Sigmoid colon (tissue), 7 donors: ENCODE measurements around the gene PRSS38. TPM values are rescaled to one million over a fixed set of nuclear protein-coding genes. Genes with fewer than 3 reads are reported as not detected.

Experiments used
- DNase-seq: peaks from one replicate; pipeline ENCODE4 v3.0.0-alpha.2; 2019
- H3K27ac ChIP-seq, 4 donors: fragments of 200-600 bp; sonication (generic); one replicate each; pipeline ENCODE4 v1.5.1; 2016 to 2019; ENCODE audit warnings: mild to moderate bottlenecking in 1 of 4
- H3K27me3 ChIP-seq, 3 donors: fragments of 200-600 bp; sonication (generic); one replicate each; pipeline ENCODE4 v1.5.1; 2019; ENCODE audit warnings: mild to moderate bottlenecking in 1 of 3
- H3K36me3 ChIP-seq, 4 donors: fragments of 200-600 bp; sonication (generic); one replicate each; pipeline ENCODE4 v1.5.1; 2016 to 2019
- H3K4me1 ChIP-seq, 4 donors: fragments of 200-600 bp; sonication (generic); one replicate each; pipeline ENCODE4 v1.5.1; 2017 to 2019
- H3K4me3 ChIP-seq, 4 donors: fragments of 200-600 bp; sonication (generic); one replicate each; pipeline ENCODE4 v1.5.1; 2017 to 2019; ENCODE audit warnings: mild to moderate bottlenecking in 2 of 4, moderate library complexity in 1 of 4
- H3K9me3 ChIP-seq, 4 donors: fragments of 200-600 bp in 3 of 4; sonication (generic) in 3 of 4; one replicate each; pipeline versions ENCODE4 v1.5.1 to v1.6.1; 2013 to 2019
- CTCF ChIP-seq, 4 experiments: fragments of 450-650 bp in 3 of 4; fragments of 200-600 bp in 1 of 4; IDR thresholded peaks; one replicate each; pipeline ENCODE4 v1.5.1; 2016 to 2019; ENCODE audit warnings: antibody characterized with exemption in 4 of 4, mild to moderate bottlenecking in 3 of 4, moderate library complexity in 2 of 4
- EP300 ChIP-seq, 4 donors: sonication (generic); formaldehyde crosslinking; IDR thresholded peaks; one replicate each; pipeline ENCODE4 v1.6.1; 2017; ENCODE audit warnings: antibody characterized with exemption in 4 of 4
- POLR2A ChIP-seq, 2 donors: fragments of 450-650 bp; IDR thresholded peaks; one replicate each; pipeline ENCODE4 v1.6.1; 2016; ENCODE audit warnings: antibody characterized with exemption in 2 of 2, mild to moderate bottlenecking in 2 of 2, moderate library complexity in 2 of 2
- POLR2AphosphoS5 ChIP-seq, 4 donors: sonication (generic); formaldehyde crosslinking; IDR thresholded peaks; one replicate each; pipeline ENCODE4 v1.6.1; 2017; ENCODE audit warnings: antibody characterized with exemption in 4 of 4
- WGBS, 2 donors: extraction: QIAGEN DNeasy Blood & Tissue Kit; methylation state at CpG; one replicate each; pipeline ENCODE4 v1.1.7; 2013; 5-methylcytosine and 5-hydroxymethylcytosine counted together
- intact Hi-C: fragments of 100-400 bp; cut with DNase I; formaldehyde crosslinking; loops from one replicate; pipeline ENCODE4 v1.15.1; 2023
- polyA plus RNA-seq, 3 donors: library from polyadenylated mRNA; stranded (reverse); fragments of 200-250 nt; gene quantifications; one replicate each; pipeline ENCODE4 v1.2.3, GENCODE V29; 2013
- total RNA-seq, 4 donors: library from RNA; depleted of rRNA; stranded (reverse); fragments of >200 nt; gene quantifications; one replicate each; pipeline ENCODE4 v1.1.0, GENCODE V29; 2016
- donor health status: healthy with polysubstance abuse.
- donor health status: Bipolar disorder and iron deficiency.
- donor health status: healthy.

PRSS38 gene
- total and polyA plus RNA-seq, 7 donors = not detected

GRCh38 chr1:227781314-227781930 is 34.1 kb upstream of the PRSS38 start:
- TF ChIP-seq POLR2AphosphoS5 (IDR thresholded peaks at IDR 0.05) (no peak), EP300 (IDR thresholded peaks at IDR 0.05) (no peak), CTCF (IDR thresholded peaks at IDR 0.05) (no peak), POLR2A (IDR thresholded peaks at IDR 0.05) (no peak)
- H3K27ac ChIP-seq = no peak overlapping the region
- H3K36me3 ChIP-seq = peaks cover 0 to 17% (median 5%) of the 10 kb centered on the region in 4 donors
- WGBS, 2 donors = 95 to 96% methylated on average over 15 of the region's 15 CpGs
- peak; percentile 49 for DNase-seq
- intact Hi-C loops = no loop called here
- H3K9me3 ChIP-seq = no peaks in the 10 kb centered on the region
- H3K4me1 ChIP-seq = peaks cover 0 to 20% (median 11%) of the 10 kb centered on the region in 4 donors
- no peaks in the 10 kb centered on the region for H3K27me3 ChIP-seq
- H3K4me3 ChIP-seq = no peak overlapping the region

GRCh38 chr1:227782226-227782625 is 33.2 kb upstream of the PRSS38 start:
- intact Hi-C loops = no loop called here
- H3K27me3 ChIP-seq = no peaks in the 10 kb centered on the region
- H3K9me3 ChIP-seq = no peaks in the 10 kb centered on the region
- no peak for TF ChIP-seq POLR2A (IDR thresholded peaks at IDR 0.05)
- no peak for TF ChIP-seq EP300 (IDR thresholded peaks at IDR 0.05)
- no peak for TF ChIP-seq CTCF (IDR thresholded peaks at IDR 0.05)
- no peak for TF ChIP-seq POLR2AphosphoS5 (IDR thresholded peaks at IDR 0.05)
- 94 to 96% methylated on average over 4 of the region's 4 CpGs for WGBS, 2 donors
- H3K4me3 ChIP-seq = no peak overlapping the region
- H3K27ac ChIP-seq = no peak overlapping the region
- no peak for DNase-seq
- peaks cover 0 to 17% (median 5%) of the 10 kb centered on the region in 4 donors for H3K36me3 ChIP-seq
- peaks cover 0 to 24% (median 17%) of the 10 kb centered on the region in 4 donors for H3K4me1 ChIP-seq

DNA sequence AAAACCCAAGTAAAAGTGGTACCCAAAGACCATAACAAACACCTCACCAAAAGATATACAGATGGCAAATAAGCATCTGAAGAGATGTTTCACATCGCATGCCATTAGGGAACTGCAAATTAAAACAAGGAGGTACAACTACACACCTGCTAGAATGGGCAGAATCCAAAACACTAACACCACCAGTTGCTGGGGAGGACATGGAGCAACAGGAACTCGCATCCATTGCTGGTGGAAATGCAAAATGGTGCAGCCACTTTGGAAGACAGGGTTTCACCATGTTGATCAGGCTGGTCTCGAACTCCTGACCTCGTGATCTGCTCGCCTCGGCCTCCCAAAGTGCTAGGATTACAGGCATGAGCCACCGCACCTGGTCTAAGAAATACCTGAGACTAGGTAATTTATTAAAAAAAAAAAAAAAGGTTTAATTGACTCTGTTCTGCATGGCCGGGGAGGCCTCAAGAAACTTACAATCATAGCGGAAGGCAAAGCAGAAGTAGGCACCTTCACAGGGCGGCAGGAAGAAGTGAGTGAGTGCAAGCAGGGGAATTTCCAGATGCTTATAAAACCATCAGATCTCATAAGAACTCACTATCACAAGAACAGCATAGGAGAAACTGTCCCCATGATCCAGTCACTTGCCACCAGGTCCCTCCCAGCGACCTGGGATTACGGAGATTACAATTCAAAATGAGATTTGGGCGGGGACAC is 30.2 kb upstream of the PRSS38 start:
- H3K27me3 ChIP-seq = no peaks in the 10 kb centered on the region
- no peak overlapping the region for H3K4me3 ChIP-seq
- DNase-seq = no peak
- 81 to 85% methylated on average over 13 of the region's 13 CpGs for WGBS, 2 donors
- no peak overlapping the region for H3K27ac ChIP-seq
- no peak for TF ChIP-seq POLR2AphosphoS5 (IDR thresholded peaks at IDR 0.05)
- no peak for TF ChIP-seq CTCF (IDR thresholded peaks at IDR 0.05)
- no peak for TF ChIP-seq EP300 (IDR thresholded peaks at IDR 0.05)
- TF ChIP-seq POLR2A (IDR thresholded peaks at IDR 0.05) = no peak
- intact Hi-C loops = no loop called here
- no peaks in the 10 kb centered on the region for H3K9me3 ChIP-seq
- H3K36me3 ChIP-seq = peaks cover 0 to 17% (median 5%) of the 10 kb centered on the region in 4 donors
- H3K4me1 ChIP-seq = peaks cover 0 to 29% (median 19%) of the 10 kb centered on the region in 4 donors

- H3K36me3 ChIP-seq = peaks cover 0 to 10% (median 3%) of the 10 kb centered on the region in 4 donors
- 36 to 66% methylated on average over 19 of the region's 19 CpGs for WGBS, 2 donors
- no peak overlapping the region for H3K4me3 ChIP-seq
- TF ChIP-seq CTCF (IDR thresholded peaks at IDR 0.05) (no peak), POLR2A (IDR thresholded peaks at IDR 0.05) (no peak), EP300 (IDR thresholded peaks at IDR 0.05) (no peak), POLR2AphosphoS5 (IDR thresholded peaks at IDR 0.05) (no peak)
- peaks cover 0 to 29% (median 19%) of the 10 kb centered on the region in 4 donors for H3K4me1 ChIP-seq
- intact Hi-C loops = no loop called here
- no peak for DNase-seq
- H3K9me3 ChIP-seq = no peaks in the 10 kb centered on the region
- H3K27ac ChIP-seq = no peak overlapping the region
- no peaks in the 10 kb centered on the region for H3K27me3 ChIP-seq
Measured at GRCh38 chr1:227785805-227786671, 29.4 kb upstream of the PRSS38 start.
